ENCODE data around the gene FKBP15. TPM values are rescaled to one million over a fixed set of nuclear protein-coding genes. Genes with fewer than 3 reads are reported as not detected.

FKBP15 gene
- total and polyA plus RNA-seq, 2 experiments from 2014 or later = 7.9 to 14.9 TPM

- no peak for TF ChIP-seq POLR2AphosphoS5 (IDR thresholded peaks at IDR 0.05; ENCODE audit: low read depth)
These were observed 37.1 kb downstream of the FKBP15 start (continued) for GRCh38 chr9:113183956-113184488.

GRCh38 chr9:113181165-113181564, 39.9 kb downstream of the FKBP15 start:
- H2AFZ ChIP-seq = no peak overlapping the region
- no peak overlapping the region for H3K27ac ChIP-seq (ENCODE audit: low read depth)
- Mint-ChIP-seq H3K27me3 (ENCODE audit: insufficient read depth, low read depth, poor library complexity) (peaks cover 1% of the 10 kb centered on the region), H3K4me3 (no peak overlapping the region), H3K4me1 (no peaks in the 10 kb centered on the region), H3K36me3 (ENCODE audit: low read depth) (peaks cover 39% of the 10 kb centered on the region), H3K27ac (no peak overlapping the region), H3K9me3 (no peaks in the 10 kb centered on the region; the same call in 2 of the 3 replicates)
- no peak for TF ChIP-seq EZH2 (IDR thresholded peaks at IDR 0.05; ENCODE audit: low read depth, unreplicated experiment)
- TF ChIP-seq, protein P1, sequence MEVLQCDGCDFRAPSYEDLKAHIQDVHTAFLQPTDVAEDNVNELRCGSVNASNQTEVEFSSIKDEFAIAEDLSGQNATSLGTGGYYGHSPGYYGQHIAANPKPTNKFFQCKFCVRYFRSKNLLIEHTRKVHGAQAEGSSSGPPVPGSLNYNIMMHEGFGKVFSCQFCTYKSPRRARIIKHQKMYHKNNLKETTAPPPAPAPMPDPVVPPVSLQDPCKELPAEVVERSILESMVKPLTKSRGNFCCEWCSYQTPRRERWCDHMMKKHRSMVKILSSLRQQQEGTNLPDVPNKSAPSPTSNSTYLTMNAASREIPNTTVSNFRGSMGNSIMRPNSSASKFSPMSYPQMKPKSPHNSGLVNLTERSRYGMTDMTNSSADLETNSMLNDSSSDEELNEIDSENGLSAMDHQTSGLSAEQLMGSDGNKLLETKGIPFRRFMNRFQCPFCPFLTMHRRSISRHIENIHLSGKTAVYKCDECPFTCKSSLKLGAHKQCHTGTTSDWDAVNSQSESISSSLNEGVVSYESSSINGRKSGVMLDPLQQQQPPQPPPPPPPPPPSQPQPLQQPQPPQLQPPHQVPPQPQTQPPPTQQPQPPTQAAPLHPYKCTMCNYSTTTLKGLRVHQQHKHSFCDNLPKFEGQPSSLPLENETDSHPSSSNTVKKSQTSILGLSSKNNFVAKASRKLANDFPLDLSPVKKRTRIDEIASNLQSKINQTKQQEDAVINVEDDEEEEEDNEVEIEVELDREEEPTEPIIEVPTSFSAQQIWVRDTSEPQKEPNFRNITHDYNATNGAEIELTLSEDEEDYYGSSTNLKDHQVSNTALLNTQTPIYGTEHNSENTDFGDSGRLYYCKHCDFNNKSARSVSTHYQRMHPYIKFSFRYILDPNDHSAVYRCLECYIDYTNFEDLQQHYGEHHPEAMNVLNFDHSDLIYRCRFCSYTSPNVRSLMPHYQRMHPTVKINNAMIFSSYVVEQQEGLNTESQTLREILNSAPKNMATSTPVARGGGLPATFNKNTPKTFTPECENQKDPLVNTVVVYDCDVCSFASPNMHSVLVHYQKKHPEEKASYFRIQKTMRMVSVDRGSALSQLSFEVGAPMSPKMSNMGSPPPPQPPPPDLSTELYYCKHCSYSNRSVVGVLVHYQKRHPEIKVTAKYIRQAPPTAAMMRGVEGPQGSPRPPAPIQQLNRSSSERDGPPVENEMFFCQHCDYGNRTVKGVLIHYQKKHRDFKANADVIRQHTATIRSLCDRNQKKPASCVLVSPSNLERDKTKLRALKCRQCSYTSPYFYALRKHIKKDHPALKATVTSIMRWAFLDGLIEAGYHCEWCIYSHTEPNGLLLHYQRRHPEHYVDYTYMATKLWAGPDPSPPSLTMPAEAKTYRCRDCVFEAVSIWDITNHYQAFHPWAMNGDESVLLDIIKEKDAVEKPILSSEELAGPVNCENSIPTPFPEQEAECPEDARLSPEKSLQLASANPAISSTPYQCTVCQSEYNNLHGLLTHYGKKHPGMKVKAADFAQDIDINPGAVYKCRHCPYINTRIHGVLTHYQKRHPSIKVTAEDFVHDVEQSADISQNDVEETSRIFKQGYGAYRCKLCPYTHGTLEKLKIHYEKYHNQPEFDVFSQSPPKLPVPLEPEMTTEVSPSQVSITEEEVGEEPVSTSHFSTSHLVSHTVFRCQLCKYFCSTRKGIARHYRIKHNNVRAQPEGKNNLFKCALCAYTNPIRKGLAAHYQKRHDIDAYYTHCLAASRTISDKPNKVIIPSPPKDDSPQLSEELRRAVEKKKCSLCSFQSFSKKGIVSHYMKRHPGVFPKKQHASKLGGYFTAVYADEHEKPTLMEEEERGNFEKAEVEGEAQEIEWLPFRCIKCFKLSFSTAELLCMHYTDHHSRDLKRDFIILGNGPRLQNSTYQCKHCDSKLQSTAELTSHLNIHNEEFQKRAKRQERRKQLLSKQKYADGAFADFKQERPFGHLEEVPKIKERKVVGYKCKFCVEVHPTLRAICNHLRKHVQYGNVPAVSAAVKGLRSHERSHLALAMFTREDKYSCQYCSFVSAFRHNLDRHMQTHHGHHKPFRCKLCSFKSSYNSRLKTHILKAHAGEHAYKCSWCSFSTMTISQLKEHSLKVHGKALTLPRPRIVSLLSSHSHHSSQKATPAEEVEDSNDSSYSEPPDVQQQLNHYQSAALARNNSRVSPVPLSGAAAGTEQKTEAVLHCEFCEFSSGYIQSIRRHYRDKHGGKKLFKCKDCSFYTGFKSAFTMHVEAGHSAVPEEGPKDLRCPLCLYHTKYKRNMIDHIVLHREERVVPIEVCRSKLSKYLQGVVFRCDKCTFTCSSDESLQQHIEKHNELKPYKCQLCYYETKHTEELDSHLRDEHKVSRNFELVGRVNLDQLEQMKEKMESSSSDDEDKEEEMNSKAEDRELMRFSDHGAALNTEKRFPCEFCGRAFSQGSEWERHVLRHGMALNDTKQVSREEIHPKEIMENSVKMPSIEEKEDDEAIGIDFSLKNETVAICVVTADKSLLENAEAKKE (CRISPR knock-in tag; IDR thresholded peaks at IDR 0.05) = no peak
- TF ChIP-seq ETS1 (IDR thresholded peaks at IDR 0.05) = no peak
- H3K4me2 ChIP-seq = no peak overlapping the region
- no peaks in the 10 kb centered on the region; the same call in 1 of the 2 replicates for H4K20me1 ChIP-seq (replicated peaks; ENCODE audit: insufficient read depth)
- peaks cover 19% of the 10 kb centered on the region for H3K36me3 ChIP-seq (ENCODE audit: insufficient read depth)
- no peaks in the 10 kb centered on the region for H3K4me1 ChIP-seq (ENCODE audit: insufficient read depth)
- no peaks in the 10 kb centered on the region for H3F3A ChIP-seq (replicated peaks; ENCODE audit: low read depth)
- no peaks in the 10 kb centered on the region for H3K79me2 ChIP-seq (replicated peaks; ENCODE audit: insufficient read depth)
- DNase-seq (ENCODE audit: low spot score) (no peak), ATAC-seq (no peak)
- no peaks in the 10 kb centered on the region for H3K9me2 ChIP-seq (ENCODE audit: insufficient read depth)
- no peaks in the 10 kb centered on the region for H3K27me3 ChIP-seq (ENCODE audit: insufficient read depth)
- H3K4me3 ChIP-seq = no peak overlapping the region

All from GM23338 (cell line).